Transverse colon (tissue), 4 donors: ENCODE measurements around the gene AOC1.

Experiments
- POLR2A ChIP-seq: fragments of 450-650 bp; IDR thresholded peaks from one replicate; pipeline ENCODE4 v1.6.1; 2016; ENCODE audit warnings: antibody characterized with exemption, mild to moderate bottlenecking, moderate library complexity
- POLR2AphosphoS5 ChIP-seq, 3 donors: sonication (generic); formaldehyde crosslinking; IDR thresholded peaks; one replicate each; pipeline ENCODE4 v1.6.1; 2016; ENCODE audit warnings: antibody characterized with exemption in 3 of 3
- TF ChIP-seq, protein P1 (sequence below), 5 experiments: fragments of 200-600 bp in 3 of 5; fragments of 450-650 bp in 2 of 5; sonication (generic) in 3 of 5; IDR thresholded peaks; 1 replicate in 2 of 5; 2 replicates in 3 of 5; pipeline ENCODE4 v1.5.1; 2016 to 2017; ENCODE audit warnings: antibody characterized with exemption in 5 of 5, inconsistent platforms in 3 of 5, mild to moderate bottlenecking in 2 of 5, moderate library complexity in 1 of 5

DNA sequence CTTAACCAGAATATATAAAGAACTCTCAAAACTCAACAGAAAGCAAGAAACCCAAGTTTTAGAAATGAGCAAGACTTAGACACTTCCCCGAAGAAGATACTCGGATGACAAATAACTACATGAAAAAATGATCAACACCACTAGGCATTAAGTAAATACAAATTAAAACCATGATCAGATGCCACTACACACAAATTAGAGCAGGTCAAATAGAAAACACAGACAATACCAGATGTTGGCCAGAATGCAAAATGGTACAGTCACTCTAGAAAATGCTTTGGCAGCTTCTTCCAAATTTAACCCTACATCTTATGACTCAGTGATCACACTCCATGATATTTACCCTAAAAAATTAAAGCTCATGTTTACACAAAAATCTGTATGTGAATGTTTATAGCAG is 33.3 kb upstream of the AOC1 start:
- TF ChIP-seq POLR2A: no peak
- TF ChIP-seq, protein P1, sequence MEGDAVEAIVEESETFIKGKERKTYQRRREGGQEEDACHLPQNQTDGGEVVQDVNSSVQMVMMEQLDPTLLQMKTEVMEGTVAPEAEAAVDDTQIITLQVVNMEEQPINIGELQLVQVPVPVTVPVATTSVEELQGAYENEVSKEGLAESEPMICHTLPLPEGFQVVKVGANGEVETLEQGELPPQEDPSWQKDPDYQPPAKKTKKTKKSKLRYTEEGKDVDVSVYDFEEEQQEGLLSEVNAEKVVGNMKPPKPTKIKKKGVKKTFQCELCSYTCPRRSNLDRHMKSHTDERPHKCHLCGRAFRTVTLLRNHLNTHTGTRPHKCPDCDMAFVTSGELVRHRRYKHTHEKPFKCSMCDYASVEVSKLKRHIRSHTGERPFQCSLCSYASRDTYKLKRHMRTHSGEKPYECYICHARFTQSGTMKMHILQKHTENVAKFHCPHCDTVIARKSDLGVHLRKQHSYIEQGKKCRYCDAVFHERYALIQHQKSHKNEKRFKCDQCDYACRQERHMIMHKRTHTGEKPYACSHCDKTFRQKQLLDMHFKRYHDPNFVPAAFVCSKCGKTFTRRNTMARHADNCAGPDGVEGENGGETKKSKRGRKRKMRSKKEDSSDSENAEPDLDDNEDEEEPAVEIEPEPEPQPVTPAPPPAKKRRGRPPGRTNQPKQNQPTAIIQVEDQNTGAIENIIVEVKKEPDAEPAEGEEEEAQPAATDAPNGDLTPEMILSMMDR (IDR thresholded peaks at IDR 0.05): no peak
- TF ChIP-seq POLR2AphosphoS5 (IDR thresholded peaks at IDR 0.05): no peak
